ENCODE results near the gene SDHB. TPM values are rescaled to one million over a fixed set of nuclear protein-coding genes. Genes with fewer than 3 reads are reported as not detected.

The SDHB gene
- total RNA-seq, result 89.4 and 95.0 TPM in 2 replicates

- intact Hi-C loops (cut with micrococcal nuclease), result loop anchor here (1.0 to 5.0 kb wide), 7 partner anchors 42 to 1642 kb away; partner anchors contain the start of gene CASP9
These were observed at the start of gene SDHB for GRCh38 chr1:17053685-17054410. TSS of gene SDHB (minus strand) at chr1:17054032. CDS start at chr1:17054019, 13 bp downstream.

- intact Hi-C loops (cut with micrococcal nuclease), result no loop called here
These were observed 48.4 kb upstream of the SDHB start for GRCh38 chr1:17102232-17102631.

GRCh38 chr1:17101261-17101660, 47.4 kb upstream of the SDHB start:
- intact Hi-C loops (cut with micrococcal nuclease), result no loop called here

GRCh38 chr1:17099616-17100340, 45.9 kb upstream of the SDHB start:
- intact Hi-C loops (cut with micrococcal nuclease), result no loop called here

GRCh38 chr1:17098446-17099317, 44.9 kb upstream of the SDHB start:
- intact Hi-C loops (cut with micrococcal nuclease), result no loop called here

- intact Hi-C loops (cut with micrococcal nuclease), result no loop called here
These were observed 44.0 kb upstream of the SDHB start for GRCh38 chr1:17097787-17098186.

GRCh38 chr1:17097147-17097546, 43.3 kb upstream of the SDHB start:
- intact Hi-C loops (cut with micrococcal nuclease), result no loop called here

GRCh38 chr1:17096584-17096983, 42.8 kb upstream of the SDHB start:
- intact Hi-C loops (cut with micrococcal nuclease), result no loop called here

- intact Hi-C loops (cut with micrococcal nuclease), result no loop called here
These were observed 41.3 kb upstream of the SDHB start for GRCh38 chr1:17095141-17095540.

- intact Hi-C loops (cut with micrococcal nuclease), result no loop called here
These were observed 40.8 kb upstream of the SDHB start for GRCh38 chr1:17094664-17095063.

- intact Hi-C loops (cut with micrococcal nuclease), result no loop called here
These were observed 40.1 kb upstream of the SDHB start for GRCh38 chr1:17093822-17094393.

- intact Hi-C loops (cut with micrococcal nuclease), result no loop called here
These were observed 37.4 kb upstream of the SDHB start for GRCh38 chr1:17091252-17091651.

- intact Hi-C loops (cut with micrococcal nuclease), result no loop called here
These were observed 35.7 kb upstream of the SDHB start for GRCh38 chr1:17089506-17089905.

- intact Hi-C loops (cut with micrococcal nuclease), result no loop called here
These were observed 32.9 kb upstream of the SDHB start for GRCh38 chr1:17086751-17087150.

- intact Hi-C loops (cut with micrococcal nuclease), result no loop called here
These were observed 31.0 kb upstream of the SDHB start for GRCh38 chr1:17084787-17085186.

GRCh38 chr1:17082761-17083160, 28.9 kb upstream of the SDHB start:
- intact Hi-C loops (cut with micrococcal nuclease), result no loop called here

GRCh38 chr1:17081439-17081838, 27.6 kb upstream of the SDHB start:
- intact Hi-C loops (cut with micrococcal nuclease), result no loop called here

GRCh38 chr1:17080880-17081279, 27.0 kb upstream of the SDHB start:
- intact Hi-C loops (cut with micrococcal nuclease), result no loop called here

- intact Hi-C loops (cut with micrococcal nuclease), result no loop called here
These were observed 26.4 kb upstream of the SDHB start for GRCh38 chr1:17080085-17080759.

- intact Hi-C loops (cut with micrococcal nuclease), result no loop called here
These were observed 25.4 kb upstream of the SDHB start for GRCh38 chr1:17078991-17079868.
